Activated CD4-positive, alpha-beta memory T cell treated with anti-CD3 and anti-CD28 coated beads, Interleukin-2, amount 10 ng/mL, durations not matched to agents 7 days and 5 days (primary cell): ENCODE measurements around the gene LGALS9. TPM values are rescaled to one million over a fixed set of nuclear protein-coding genes. Genes with fewer than 3 reads are reported as not detected.

Source experiments
- CTCF ChIA-PET: fragments of 350-600 bp; sonication (Branson Sonifier 250); formaldehyde crosslinking; loops from one replicate; lab custom pipeline; 2021; ENCODE audit warnings: antibody characterized with exemption, inconsistent platforms; lab: Charles Lee
- POLR2A ChIA-PET: fragments of 350-600 bp; sonication (Branson Sonifier 250); formaldehyde crosslinking; loops from one replicate; lab custom pipeline; 2021; ENCODE audit warnings: antibody characterized with exemption; lab: Charles Lee
- DNase-seq: peaks from one replicate; pipeline ENCODE4 v3.0.0-alpha.2; 2020
- H3K27ac Mint-ChIP-seq: one replicate; pipeline ENCODE4 v1.8.0; 2021; ENCODE audit warnings: mild to moderate bottlenecking, mixed read lengths
- H3K27me3 Mint-ChIP-seq: one replicate; pipeline ENCODE4 v1.8.0; 2021; ENCODE audit warnings: mixed read lengths
- H3K36me3 Mint-ChIP-seq: one replicate; pipeline ENCODE4 v1.8.0; 2021; ENCODE audit warnings: low read depth, mixed read lengths
- H3K4me1 Mint-ChIP-seq: one replicate; pipeline ENCODE4 v1.8.0; 2021; ENCODE audit warnings: mixed read lengths
- H3K4me3 Mint-ChIP-seq: one replicate; pipeline ENCODE4 v1.8.0; 2021; ENCODE audit warnings: mild to moderate bottlenecking, mixed read lengths
- H3K9me3 Mint-ChIP-seq: one replicate; pipeline ENCODE4 v1.8.0; 2021; ENCODE audit warnings: mixed read lengths
- total RNA-seq, 2 experiments: library from RNA; stranded (reverse); gene quantifications; one replicate each; pipeline ENCODE4 v1.2.3, GENCODE V29; 2021

LGALS9 gene
- total RNA-seq, result 100 to 1,000 TPM; 238 to 240 TPM

DNA sequence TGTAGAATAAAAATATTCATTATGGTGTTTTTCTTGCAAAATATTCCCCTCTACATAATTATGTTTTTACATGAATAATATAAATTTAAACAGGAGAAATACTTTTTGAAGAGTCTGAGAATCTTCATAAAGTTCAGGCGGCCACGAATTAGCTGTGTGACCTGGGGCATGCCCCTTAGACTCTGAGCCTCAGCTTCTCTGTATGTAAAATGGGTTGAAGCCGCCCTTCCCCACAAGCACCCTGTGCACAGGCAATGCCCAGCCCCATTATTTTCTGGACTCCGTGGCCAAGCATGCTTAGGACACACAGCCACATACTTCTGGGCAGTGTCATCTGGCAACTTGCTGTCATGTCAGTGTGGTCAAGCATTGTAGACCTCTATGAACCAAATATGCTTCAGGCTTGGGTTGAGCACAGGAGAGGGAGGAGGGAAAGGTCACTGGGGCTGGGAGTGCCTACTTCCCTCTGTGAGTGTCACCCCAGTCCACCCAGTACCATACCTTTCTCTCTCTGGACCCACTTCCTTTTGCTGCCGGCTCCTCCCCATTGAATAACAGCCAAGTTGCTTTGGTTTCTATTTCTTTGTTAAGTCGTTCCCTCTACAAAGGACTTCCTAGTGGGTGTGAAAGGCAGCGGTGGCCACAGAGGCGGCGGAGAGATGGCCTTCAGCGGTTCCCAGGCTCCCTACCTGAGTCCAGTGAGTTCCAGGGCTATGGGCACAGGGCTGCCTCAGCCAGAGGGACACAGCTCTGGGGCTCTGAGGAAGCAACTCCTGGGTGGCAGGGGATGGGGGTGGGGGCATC lies at the start of gene LGALS9:
Gene LGALS9, plus strand, starts transcription at position 582 of the 804 bp plus-strand sequence. Its CDS starts 78 bp downstream, at position 660.
- peaks cover 65% of the 10 kb centered on the region for H3K4me1 Mint-ChIP-seq
- H3K27ac Mint-ChIP-seq, result peak within 1 kb of the TSS; percentile 92
- no peaks in the 10 kb centered on the region for H3K9me3 Mint-ChIP-seq
- ChIA-PET CTCF (interaction anchor here (1.1 to 1.7 kb wide), 3 partner anchors 24 to 28 kb away, joined by 4 to 6 read pairs (median 4); no protein-coding TSS in a partner anchor), POLR2A (interaction anchor here (0.7 to 1.8 kb wide), 3 partner anchors 10 to 337 kb away, joined by 3 to 5 read pairs (median 3); partner anchors contain the start of gene WSB1)
- DNase-seq, result peak; percentile 60
- H3K36me3 Mint-ChIP-seq, result peaks cover 36% of the 10 kb centered on the region
- H3K4me3 Mint-ChIP-seq, result peak within 1 kb of the TSS; percentile 99
- H3K27me3 Mint-ChIP-seq, result no peaks in the 10 kb centered on the region

DNA sequence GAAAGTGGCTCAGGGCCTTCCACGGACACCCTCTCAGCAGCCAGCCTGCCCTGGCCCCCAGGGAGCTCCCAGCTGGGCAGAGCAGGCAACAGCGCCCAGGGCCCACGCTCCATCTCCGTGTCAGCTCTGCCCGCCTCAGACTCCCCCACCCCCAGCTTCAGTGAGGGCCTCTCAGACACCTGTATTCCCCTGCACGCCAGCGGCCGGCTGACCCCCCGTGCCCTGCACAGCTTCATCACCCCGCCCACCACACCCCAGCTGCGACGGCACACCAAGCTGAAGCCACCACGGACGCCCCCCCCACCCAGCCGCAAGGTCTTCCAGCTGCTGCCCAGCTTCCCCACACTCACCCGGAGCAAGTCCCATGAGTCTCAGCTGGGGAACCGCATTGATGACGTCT lies 48.3 kb upstream of the LGALS9 start:
- no peak for DNase-seq
- ChIA-PET POLR2A (no interaction called here), CTCF (interaction anchor here (0.6 to 1.1 kb wide), 2 partner anchors 17 to 238 kb away, joined by 3 to 5 read pairs; no protein-coding TSS in a partner anchor)
- no peaks in the 10 kb centered on the region for H3K27me3 Mint-ChIP-seq
- no peaks in the 10 kb centered on the region for H3K9me3 Mint-ChIP-seq
- H3K36me3 Mint-ChIP-seq, result peaks cover 7% of the 10 kb centered on the region
- H3K4me3 Mint-ChIP-seq, result no peak overlapping the region
- H3K27ac Mint-ChIP-seq, result no peak overlapping the region
- peaks cover 37% of the 10 kb centered on the region for H3K4me1 Mint-ChIP-seq

DNA sequence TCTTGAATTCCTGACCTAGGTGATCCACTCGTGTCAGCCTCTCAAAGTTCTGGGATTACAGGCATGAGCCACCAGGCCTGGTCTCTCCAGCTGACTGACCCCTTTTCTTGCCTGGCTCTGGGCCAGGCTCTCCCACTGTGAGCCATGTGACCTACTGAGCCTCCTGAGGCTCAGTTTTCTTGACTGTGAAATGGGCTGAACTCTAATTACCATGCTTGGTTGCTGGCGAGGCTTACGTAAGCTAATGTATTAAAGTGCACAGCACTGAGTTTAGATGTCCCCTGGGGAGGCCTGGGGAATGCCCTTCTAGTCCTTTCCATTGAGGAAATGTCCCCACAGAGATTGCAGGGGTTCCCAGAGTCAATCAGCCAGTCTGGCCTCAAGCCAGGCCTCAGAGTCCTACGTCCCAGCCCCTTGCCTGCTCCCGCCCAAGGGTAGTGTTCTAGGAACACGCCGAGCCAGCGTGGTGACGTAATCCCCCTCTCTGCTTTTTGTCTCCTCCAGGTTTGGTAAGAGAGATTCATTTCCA lies 45.8 kb upstream of the LGALS9 start:
- POLR2A ChIA-PET, result no interaction called here
- H3K4me1 Mint-ChIP-seq, result peaks cover 13% of the 10 kb centered on the region
- H3K36me3 Mint-ChIP-seq, result peaks cover 9% of the 10 kb centered on the region
- H3K4me3 Mint-ChIP-seq, result no peak overlapping the region
- no peak overlapping the region for H3K27ac Mint-ChIP-seq
- H3K9me3 Mint-ChIP-seq, result no peaks in the 10 kb centered on the region
- no peak for DNase-seq
- CTCF ChIA-PET, result no interaction called here
- no peaks in the 10 kb centered on the region for H3K27me3 Mint-ChIP-seq

DNA sequence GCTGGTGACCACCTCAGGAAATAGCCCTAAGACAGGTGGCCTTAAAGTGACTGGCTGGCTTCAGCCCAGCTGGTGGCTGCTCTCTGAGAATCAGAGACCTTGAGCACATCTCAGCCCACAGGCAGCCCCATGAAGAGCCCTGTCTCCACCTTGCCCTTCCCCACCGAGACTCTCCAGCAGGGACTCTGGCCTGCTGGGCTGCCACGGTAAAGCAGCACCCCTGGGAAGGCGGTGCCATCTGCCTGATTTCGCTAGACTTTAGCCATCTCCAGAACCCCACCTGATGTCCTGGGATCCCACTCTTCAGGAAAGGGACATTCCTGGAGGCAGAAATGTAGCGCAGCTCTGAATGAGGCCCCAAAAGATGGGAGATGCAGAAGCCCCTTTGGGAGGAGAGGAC lies 45.2 kb upstream of the LGALS9 start:
- POLR2A ChIA-PET, result no interaction called here
- Mint-ChIP-seq H3K27me3 (no peaks in the 10 kb centered on the region), H3K9me3 (no peaks in the 10 kb centered on the region), H3K36me3 (peaks cover 9% of the 10 kb centered on the region), H3K4me3 (no peak overlapping the region), H3K4me1 (peaks cover 10% of the 10 kb centered on the region), H3K27ac (no peak overlapping the region)
- DNase-seq, result no peak
- CTCF ChIA-PET, result interaction anchor here (1.4 kb wide), 1 partner anchor 231 kb away, joined by 3 read pairs; no protein-coding TSS in a partner anchor

DNA sequence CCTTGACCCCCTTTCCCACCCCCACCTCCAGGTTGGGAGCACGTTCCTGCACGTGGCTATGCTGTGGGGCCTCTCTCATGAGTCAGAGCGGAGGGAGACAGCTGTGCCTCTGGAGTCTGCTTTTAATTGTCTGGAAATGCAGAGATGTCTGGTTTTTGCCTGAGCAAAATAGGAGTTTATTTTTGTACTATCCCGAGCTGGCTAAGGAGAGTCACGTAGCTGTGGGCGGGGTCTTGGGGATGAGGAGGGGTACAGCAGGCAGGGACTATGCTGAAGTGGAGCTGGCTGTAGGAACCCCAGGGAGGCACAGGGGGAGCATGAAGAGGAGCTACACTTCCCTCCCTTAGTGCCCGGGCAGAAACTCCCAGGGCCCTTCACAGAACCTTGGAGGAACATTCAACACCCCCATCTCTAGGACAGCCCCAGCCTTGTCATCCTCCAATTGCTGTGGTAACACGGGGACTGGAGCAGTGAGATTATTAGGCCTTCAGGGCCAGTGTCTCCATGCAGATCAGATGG lies 44.7 kb upstream of the LGALS9 start:
- ChIA-PET CTCF (interaction anchor here (1.4 kb wide), 1 partner anchor 231 kb away, joined by 3 read pairs; no protein-coding TSS in a partner anchor), POLR2A (no interaction called here)
- Mint-ChIP-seq H3K27ac (no peak overlapping the region), H3K4me1 (peaks cover 6% of the 10 kb centered on the region), H3K36me3 (peaks cover 13% of the 10 kb centered on the region), H3K9me3 (no peaks in the 10 kb centered on the region), H3K27me3 (no peaks in the 10 kb centered on the region), H3K4me3 (no peak overlapping the region)
- no peak for DNase-seq

DNA sequence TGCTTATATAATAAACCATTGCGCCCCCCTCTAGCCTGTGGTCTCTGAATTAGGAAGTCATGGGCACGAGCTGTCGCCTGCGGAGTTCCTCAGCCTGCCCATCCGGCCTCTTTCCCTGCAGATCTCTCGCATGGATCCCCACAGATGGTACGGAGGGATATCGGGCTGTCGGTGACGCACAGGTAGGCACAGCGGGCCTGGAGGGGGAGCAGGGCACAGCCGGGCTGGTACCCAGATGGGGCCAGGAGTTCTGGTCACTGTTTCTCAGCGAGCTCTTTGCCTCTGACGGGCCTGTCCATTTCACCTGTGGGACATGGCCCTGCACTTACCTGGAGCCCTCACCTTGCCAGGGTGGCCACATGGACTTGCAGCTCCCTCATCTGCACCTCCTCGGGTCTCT lies 42.6 kb upstream of the LGALS9 start:
- no peaks in the 10 kb centered on the region for H3K27me3 Mint-ChIP-seq
- H3K4me3 Mint-ChIP-seq, result no peak overlapping the region
- no peaks in the 10 kb centered on the region for H3K9me3 Mint-ChIP-seq
- POLR2A ChIA-PET, result interaction anchor here (0.6 to 1.6 kb wide), 3 partner anchors 10 to 118 kb away, joined by 3 to 4 read pairs (median 4); no protein-coding TSS in a partner anchor
- no peaks in the 10 kb centered on the region for H3K4me1 Mint-ChIP-seq
- no peak overlapping the region for H3K27ac Mint-ChIP-seq
- DNase-seq, result no peak
- CTCF ChIA-PET, result interaction anchor here (3.6 kb wide), 1 partner anchor 11 kb away, joined by 27 read pairs; no protein-coding TSS in a partner anchor
- peaks cover 15% of the 10 kb centered on the region for H3K36me3 Mint-ChIP-seq

DNA sequence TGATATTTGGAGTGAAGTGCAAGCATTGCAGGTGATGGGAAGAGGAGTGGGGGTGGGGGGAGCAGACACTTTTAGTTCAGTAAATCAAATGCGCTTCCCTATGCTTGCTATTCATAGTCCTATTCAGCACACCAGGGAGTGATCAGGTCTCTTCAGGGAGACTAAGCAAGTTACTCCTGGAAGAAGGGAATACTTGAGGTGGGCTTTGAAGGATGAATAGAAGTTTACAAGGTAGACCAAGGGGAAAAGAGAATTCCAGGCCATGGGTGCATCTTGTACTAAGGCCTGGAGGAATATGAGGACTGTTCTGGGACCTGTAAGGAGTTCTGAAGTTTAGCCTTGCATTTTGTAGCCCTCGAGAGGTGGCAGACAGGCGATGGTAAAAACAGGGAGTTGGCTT lies 40.1 kb upstream of the LGALS9 start:
- ChIA-PET POLR2A (no interaction called here), CTCF (interaction anchor here (0.9 to 1.1 kb wide), 2 partner anchors 9 to 242 kb away, joined by 3 to 4 read pairs; no protein-coding TSS in a partner anchor)
- peaks cover 10% of the 10 kb centered on the region for H3K4me1 Mint-ChIP-seq
- H3K27me3 Mint-ChIP-seq, result no peaks in the 10 kb centered on the region
- H3K27ac Mint-ChIP-seq, result no peak overlapping the region
- no peak for DNase-seq
- no peak overlapping the region for H3K4me3 Mint-ChIP-seq
- H3K9me3 Mint-ChIP-seq, result no peaks in the 10 kb centered on the region
- H3K36me3 Mint-ChIP-seq, result peaks cover 15% of the 10 kb centered on the region

DNA sequence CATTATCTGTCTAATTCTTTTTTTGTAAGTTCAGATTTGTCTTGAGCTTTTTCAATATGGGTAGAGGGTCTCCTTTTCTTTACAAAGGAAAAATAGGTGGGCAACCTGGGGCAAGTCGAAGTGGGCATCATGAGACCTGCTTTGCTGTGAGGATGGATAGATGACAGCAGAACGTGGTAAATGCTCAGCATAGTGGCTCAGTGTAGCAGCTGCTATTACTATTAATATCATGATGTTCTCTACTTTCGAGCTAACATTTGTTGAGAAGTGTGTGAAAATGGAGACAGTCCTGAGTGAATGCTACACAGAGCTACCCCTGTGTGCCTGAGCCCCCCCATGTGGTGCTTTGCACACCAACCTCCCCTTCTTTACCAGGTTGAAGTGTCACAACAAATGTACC lies 39.0 kb upstream of the LGALS9 start:
- CTCF ChIA-PET, result interaction anchor here (1.1 kb wide), 2 partner anchors 8 to 27 kb away, joined by 3 to 4 read pairs; no protein-coding TSS in a partner anchor
- H3K27ac Mint-ChIP-seq, result no peak overlapping the region
- no peaks in the 10 kb centered on the region for H3K27me3 Mint-ChIP-seq
- POLR2A ChIA-PET, result no interaction called here
- no peaks in the 10 kb centered on the region for H3K9me3 Mint-ChIP-seq
- H3K36me3 Mint-ChIP-seq, result peaks cover 15% of the 10 kb centered on the region
- DNase-seq, result no peak
- peaks cover 10% of the 10 kb centered on the region for H3K4me1 Mint-ChIP-seq
- H3K4me3 Mint-ChIP-seq, result no peak overlapping the region

DNA sequence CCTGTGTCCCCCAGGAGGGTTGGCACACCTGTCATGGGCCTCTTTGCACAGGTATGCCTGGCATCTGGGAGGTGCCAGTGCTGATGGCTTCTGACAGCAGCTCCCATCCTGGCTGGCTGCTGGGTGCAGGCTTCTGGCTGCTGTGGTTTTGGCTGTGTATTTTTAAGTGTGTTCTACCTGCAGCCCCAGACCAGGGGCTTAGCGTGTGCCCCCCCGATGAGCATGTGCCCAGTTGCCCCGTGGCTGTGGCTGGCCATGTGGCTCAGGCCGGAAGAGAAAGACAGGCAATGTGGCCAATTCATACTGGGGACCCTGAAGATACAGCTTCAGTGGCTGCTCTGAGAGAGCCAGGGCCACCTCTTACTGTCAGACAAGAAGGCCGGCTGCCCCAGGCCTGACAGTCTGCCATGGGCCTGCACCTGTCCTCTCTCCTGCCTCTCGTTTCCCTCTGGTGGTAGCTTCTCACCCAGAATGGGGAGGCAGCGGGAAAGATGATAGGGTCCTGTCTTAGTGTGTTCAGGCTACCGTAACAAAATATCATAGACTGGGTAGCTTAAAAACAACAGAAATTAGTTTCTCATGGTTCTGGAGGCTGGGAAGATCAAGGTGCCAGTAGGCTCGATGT lies 37.6 kb upstream of the LGALS9 start:
- Mint-ChIP-seq H3K4me1 (peaks cover 10% of the 10 kb centered on the region), H3K36me3 (peaks cover 20% of the 10 kb centered on the region), H3K27me3 (no peaks in the 10 kb centered on the region), H3K27ac (no peak overlapping the region), H3K9me3 (no peaks in the 10 kb centered on the region), H3K4me3 (no peak overlapping the region)
- POLR2A ChIA-PET, result interaction anchor here (0.9 kb wide), 1 partner anchor 9 kb away, joined by 3 read pairs; no protein-coding TSS in a partner anchor
- CTCF ChIA-PET, result no interaction called here
- DNase-seq, result no peak

DNA sequence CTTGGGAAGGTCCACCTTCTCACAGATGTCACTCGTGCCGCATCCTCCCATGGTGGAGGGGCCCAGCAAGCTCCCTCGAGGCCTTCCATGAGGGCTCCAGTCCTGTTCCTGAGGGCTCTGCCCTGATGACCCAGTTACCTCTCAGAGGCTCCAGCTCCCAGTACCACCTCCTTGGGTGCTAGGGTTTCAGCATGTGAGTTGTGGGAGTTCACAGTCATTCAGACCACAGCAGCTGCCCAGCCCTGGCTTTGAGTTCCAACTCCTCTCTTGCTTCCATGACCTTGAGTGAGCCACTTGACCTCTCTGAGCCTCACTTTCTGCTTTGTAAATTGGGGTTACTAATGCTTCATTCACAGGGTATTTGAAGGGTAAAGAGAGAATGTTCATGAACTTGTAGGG lies 37.1 kb upstream of the LGALS9 start:
- Mint-ChIP-seq H3K4me1 (peaks cover 10% of the 10 kb centered on the region), H3K36me3 (peaks cover 18% of the 10 kb centered on the region), H3K4me3 (no peak overlapping the region), H3K27me3 (no peaks in the 10 kb centered on the region), H3K9me3 (no peaks in the 10 kb centered on the region), H3K27ac (no peak overlapping the region)
- ChIA-PET CTCF (no interaction called here), POLR2A (interaction anchor here (0.9 kb wide), 1 partner anchor 8 kb away, joined by 3 read pairs; no protein-coding TSS in a partner anchor)
- no peak for DNase-seq

DNA sequence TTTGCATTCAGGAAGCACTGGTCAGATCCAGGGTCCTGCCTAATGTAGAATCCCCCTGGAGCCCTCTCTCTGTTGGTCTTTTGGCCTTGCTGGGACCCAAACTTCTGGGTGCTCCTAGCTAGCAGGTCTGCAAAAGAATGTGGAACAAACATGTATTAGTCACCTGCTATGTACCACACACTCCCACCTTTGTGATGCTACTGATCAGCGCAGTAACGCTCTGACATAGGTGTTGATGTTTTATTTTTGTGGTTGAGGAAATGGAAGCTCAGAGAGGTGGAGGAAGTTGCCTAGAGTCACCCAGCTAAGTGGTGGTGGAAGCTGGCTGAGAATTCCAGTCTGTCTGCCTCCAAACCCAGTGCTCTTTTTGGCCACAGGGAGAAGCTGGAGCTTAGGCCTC lies 35.8 kb upstream of the LGALS9 start:
- peaks cover 12% of the 10 kb centered on the region for H3K4me1 Mint-ChIP-seq
- H3K27ac Mint-ChIP-seq, result no peak overlapping the region
- ChIA-PET CTCF (interaction anchor here (1.0 to 1.3 kb wide), 2 partner anchors 139 to 241 kb away, joined by 3 to 5 read pairs; partner anchors contain the start of gene KSR1), POLR2A (interaction anchor here (1.6 kb wide), 1 partner anchor 121 kb away, joined by 4 read pairs; no protein-coding TSS in a partner anchor)
- H3K36me3 Mint-ChIP-seq, result peaks cover 18% of the 10 kb centered on the region
- no peak overlapping the region for H3K4me3 Mint-ChIP-seq
- no peak for DNase-seq
- H3K9me3 Mint-ChIP-seq, result no peaks in the 10 kb centered on the region
- no peaks in the 10 kb centered on the region for H3K27me3 Mint-ChIP-seq

DNA sequence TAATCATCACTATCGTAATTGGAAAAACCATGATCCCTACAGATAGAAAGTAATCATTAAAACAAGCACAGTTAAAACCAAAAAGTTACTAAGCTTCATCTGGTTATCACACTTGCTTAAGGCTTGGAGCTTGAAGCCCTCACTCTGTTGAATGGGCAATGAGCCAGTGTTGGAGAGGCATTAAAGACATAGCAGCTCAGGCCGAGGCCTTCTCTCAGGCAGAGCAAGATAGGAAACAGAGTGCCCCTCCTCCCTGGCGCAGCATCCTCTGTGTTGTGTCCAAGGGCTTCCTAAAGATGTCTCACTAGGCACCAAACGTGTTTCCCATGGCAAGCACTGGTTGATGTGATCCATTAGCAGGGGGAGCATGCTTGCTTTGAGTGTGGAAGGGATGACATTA lies 34.9 kb upstream of the LGALS9 start:
- Mint-ChIP-seq H3K36me3 (peaks cover 18% of the 10 kb centered on the region), H3K27me3 (no peaks in the 10 kb centered on the region), H3K4me3 (no peak overlapping the region), H3K4me1 (peaks cover 13% of the 10 kb centered on the region), H3K9me3 (no peaks in the 10 kb centered on the region), H3K27ac (no peak overlapping the region)
- ChIA-PET POLR2A (interaction anchor here (0.7 to 1.6 kb wide), 2 partner anchors 122 to 130 kb away, joined by 4 read pairs; no protein-coding TSS in a partner anchor), CTCF (interaction anchor here (0.6 to 0.7 kb wide), 4 partner anchors 48 to 359 kb away, joined by 3 to 4 read pairs (median 3); partner anchors contain the start of gene KSR1)
- no peak for DNase-seq
